ENCODE data around the gene VTI1B. TPM values are rescaled to one million over a fixed set of nuclear protein-coding genes. Genes with fewer than 3 reads are reported as not detected.

Gene VTI1B
- total RNA-seq, 4 donors from 2014 or later: 82.0 to 178 (median 99.8) TPM

GRCh38 chr14:67652189-67652588, 22.2 kb downstream of the VTI1B start:
- TF ChIP-seq POLR2A (IDR thresholded peaks at IDR 0.05) (no peak), CTCF (IDR thresholded peaks at IDR 0.05) (no peak)

GRCh38 chr14:67650694-67651093, 23.7 kb downstream of the VTI1B start:
- intact Hi-C loops (cut with DNase I): no loop called here
- 93 to 98% methylated on average over 2 of the region's 2 CpGs for WGBS, 2 donors
- no peak overlapping the region for H3K27ac ChIP-seq
- peaks cover 8 to 16% of the 10 kb centered on the region in 2 donors for H3K4me1 ChIP-seq
- no peaks in the 10 kb centered on the region for H3K27me3 ChIP-seq
- no peak for DNase-seq
- peaks cover 41 to 73% of the 10 kb centered on the region in 2 donors for H3K36me3 ChIP-seq
- H3K9me3 ChIP-seq: no peaks in the 10 kb centered on the region
- TF ChIP-seq POLR2A (IDR thresholded peaks at IDR 0.05) (no peak), CTCF (IDR thresholded peaks at IDR 0.05) (no peak)
- H3K4me3 ChIP-seq (replicated peaks in 1 of 3): no peak overlapping the region

More at GRCh38 chr14:67652189-67652588, 22.2 kb downstream of the VTI1B start:
- H3K27ac ChIP-seq: peak overlapping the region in 1 of 3 donors; percentile 26
- no peaks in the 10 kb centered on the region for H3K9me3 ChIP-seq
- H3K36me3 ChIP-seq: peaks cover 40 to 69% of the 10 kb centered on the region in 2 donors
- DNase-seq: no peak
- no peak overlapping the region for H3K4me3 ChIP-seq (replicated peaks in 1 of 3)
- intact Hi-C loops (cut with DNase I): no loop called here
- no peaks in the 10 kb centered on the region for H3K27me3 ChIP-seq
- peaks cover 8 to 16% of the 10 kb centered on the region in 2 donors for H3K4me1 ChIP-seq
- 81 to 95% methylated on average over 1 of the region's 1 CpG for WGBS, 2 donors

GRCh38 chr14:67650151-67650550, 24.3 kb downstream of the VTI1B start:
- Histone ChIP-seq H3K4me1 (peaks cover 8 to 16% of the 10 kb centered on the region in 2 donors), H3K27ac (no peak overlapping the region), H3K27me3 (no peaks in the 10 kb centered on the region), H3K4me3 (replicated peaks in 1 of 3) (no peak overlapping the region), H3K9me3 (no peaks in the 10 kb centered on the region), H3K36me3 (peaks cover 39 to 72% of the 10 kb centered on the region in 2 donors)
- intact Hi-C loops (cut with DNase I): no loop called here
- TF ChIP-seq CTCF (IDR thresholded peaks at IDR 0.05) (no peak), POLR2A (IDR thresholded peaks at IDR 0.05) (no peak)
- DNase-seq: no peak
- WGBS, 2 donors: 95% methylated on average over 1 of the region's 1 CpG

- H3K9me3 ChIP-seq: no peaks in the 10 kb centered on the region
- WGBS, 2 donors: 76 to 87% methylated on average over 3 of the region's 3 CpGs
- peaks cover 3 to 18% of the 10 kb centered on the region in 2 donors for H3K4me1 ChIP-seq
- no peaks in the 10 kb centered on the region for H3K27me3 ChIP-seq
- intact Hi-C loops (cut with DNase I): no loop called here
- peaks cover 29 to 51% of the 10 kb centered on the region in 2 donors for H3K36me3 ChIP-seq
- no peak overlapping the region for H3K4me3 ChIP-seq (replicated peaks in 1 of 3)
- no peak for DNase-seq
- H3K27ac ChIP-seq: peak overlapping the region in 2 of 3 donors; percentile 26 to 76
- no peak for TF ChIP-seq CTCF (IDR thresholded peaks at IDR 0.05)
- no peak for TF ChIP-seq POLR2A (IDR thresholded peaks at IDR 0.05)
Measured at GRCh38 chr14:67646131-67646530, 28.3 kb downstream of the VTI1B start.

GRCh38 chr14:67645414-67645813, 29.0 kb downstream of the VTI1B start:
- WGBS, 2 donors: 78 to 86% methylated on average over 5 of the region's 5 CpGs
- Histone ChIP-seq H3K4me3 (replicated peaks in 1 of 3) (no peak overlapping the region), H3K4me1 (peaks cover 3 to 18% of the 10 kb centered on the region in 2 donors), H3K9me3 (no peaks in the 10 kb centered on the region), H3K27me3 (no peaks in the 10 kb centered on the region), H3K36me3 (peaks cover 23 to 44% of the 10 kb centered on the region in 2 donors), H3K27ac (peak overlapping the region; percentile 26 to 76 (median 52))
- no peak for TF ChIP-seq CTCF (IDR thresholded peaks at IDR 0.05)
- TF ChIP-seq POLR2A (IDR thresholded peaks at IDR 0.05): no peak
- intact Hi-C loops (cut with DNase I): no loop called here
- no peak for DNase-seq
